HG03196 (cell line): Measurements from ENCODE around the gene ESF1.

Experiments
- ATAC-seq: cut with Tn5 transposase; IDR thresholded peaks from one replicate; pipeline ENCODE4 v1.9.1; 2021; ENCODE audit not compliant: unreplicated experiment

ESF1 gene

GRCh38 chr20:13784893-13785715 lies at the start of gene ESF1, which contains the start of gene NDUFAF5:
TSS of gene ESF1 (minus strand) at chr20:13784919. CDS start at chr20:13783140, 1,779 bp downstream.
TSS of gene NDUFAF5 (plus strand) at chr20:13785028. CDS start at chr20:13785069, 41 bp downstream.
- ATAC-seq = peak; percentile 96

- ATAC-seq = no peak
Observed at GRCh38 chr20:13831476-13831875, 46.8 kb upstream of the ESF1 start.

- ATAC-seq = no peak
Observed at GRCh38 chr20:13825465-13825864, 40.7 kb upstream of the ESF1 start.

GRCh38 chr20:13824459-13824858 lies 39.7 kb upstream of the ESF1 start:
- ATAC-seq = no peak

GRCh38 chr20:13822459-13822858 lies 37.7 kb upstream of the ESF1 start:
- no peak for ATAC-seq

- ATAC-seq = no peak
Observed at GRCh38 chr20:13821876-13822275, 37.2 kb upstream of the ESF1 start.

- ATAC-seq = peak; percentile 72
Observed at GRCh38 chr20:13819885-13820645, 35.3 kb upstream of the ESF1 start.

GRCh38 chr20:13817342-13817741 lies 32.6 kb upstream of the ESF1 start:
- no peak for ATAC-seq

GRCh38 chr20:13816757-13817156 lies 32.0 kb upstream of the ESF1 start:
- ATAC-seq = no peak

GRCh38 chr20:13814672-13815071 lies 30.0 kb upstream of the ESF1 start:
- ATAC-seq = no peak

GRCh38 chr20:13813910-13814309 lies 29.2 kb upstream of the ESF1 start:
- no peak for ATAC-seq

GRCh38 chr20:13810446-13810845 lies 25.7 kb upstream of the ESF1 start:
- ATAC-seq = no peak

- ATAC-seq = no peak
Observed at GRCh38 chr20:13809855-13810254, 25.1 kb upstream of the ESF1 start.

- no peak for ATAC-seq
Observed at GRCh38 chr20:13809373-13809772, 24.7 kb upstream of the ESF1 start.

- no peak for ATAC-seq
Observed at GRCh38 chr20:13800728-13801134, 16.0 kb upstream of the ESF1 start.

GRCh38 chr20:13799974-13800373 lies 15.3 kb upstream of the ESF1 start:
- no peak for ATAC-seq

- no peak for ATAC-seq
Observed at GRCh38 chr20:13799040-13799439, 14.3 kb upstream of the ESF1 start.

GRCh38 chr20:13794667-13795066 lies 9.9 kb upstream of the ESF1 start:
- ATAC-seq = no peak

GRCh38 chr20:13793001-13793400 lies 8.3 kb upstream of the ESF1 start:
- no peak for ATAC-seq

- ATAC-seq = no peak
Observed at GRCh38 chr20:13791540-13792459, 7.1 kb upstream of the ESF1 start.

- ATAC-seq = no peak
Observed at GRCh38 chr20:13790708-13791107, 6.0 kb upstream of the ESF1 start.
